Kidney (tissue), 14 donors: ENCODE results near the gene JOSD2. TPM values are rescaled to one million over a fixed set of nuclear protein-coding genes. Genes with fewer than 3 reads are reported as not detected.
"Not testable (repeated sequence)": the region's sequence is repeated elsewhere in the genome, so short reads cannot be mapped to it uniquely, and the experiment has no call there.

ENCODE experiments used
- DNase-seq, 5 donors: peaks; one replicate each; pipeline ENCODE4 v3.0.0-alpha.2; 2013 to 2020
- FAIRE-seq: peaks from 2 replicates; lab custom pipeline; 2012; peaks lifted over from hg19 to GRCh38; lab: Jason Lieb, UNC
- H3K27ac ChIP-seq, 2 donors: one replicate each; pipeline ENCODE4 v1.7.0; 2013; ENCODE audit warnings: low read depth in 2 of 2, low read length in 2 of 2, inconsistent platforms in 1 of 2
- H3K27me3 ChIP-seq: one replicate; pipeline ENCODE4 v1.7.1; 2013; ENCODE audit warnings: low read length, inconsistent platforms; ENCODE audit not compliant: control insufficient read depth, insufficient read depth
- H3K36me3 ChIP-seq, 3 donors: one replicate each; pipeline versions ENCODE4 v1.7.0 to v1.7.1; 2013; ENCODE audit warnings: low read length in 3 of 3, control low read depth in 1 of 3, inconsistent platforms in 1 of 3; ENCODE audit not compliant: insufficient read depth in 3 of 3, control insufficient read depth in 2 of 3
- H3K4me1 ChIP-seq, 3 donors: one replicate each; pipeline versions ENCODE4 v1.7.0 to v1.7.1; 2013; ENCODE audit warnings: low read length in 3 of 3, inconsistent platforms in 1 of 3, low read depth in 1 of 3; ENCODE audit not compliant: control insufficient read depth in 2 of 3, insufficient read depth in 2 of 3
- H3K4me3 ChIP-seq, 3 donors: one replicate each; pipeline versions ENCODE4 v1.7.0 to v1.8.1; 2013; ENCODE audit warnings: low read length in 3 of 3, control low read depth in 1 of 3, inconsistent platforms in 1 of 3
- H3K9ac ChIP-seq, 3 donors: one replicate each; pipeline versions ENCODE4 v1.7.0 to v1.7.1; 2013; ENCODE audit warnings: low read length in 3 of 3, control low read depth in 1 of 3, inconsistent platforms in 1 of 3
- H3K9me3 ChIP-seq, 3 donors: one replicate each; pipeline versions ENCODE4 v1.7.0 to v1.7.1; 2013; ENCODE audit warnings: low read length in 3 of 3, control low read depth in 1 of 3, inconsistent platforms in 1 of 3; ENCODE audit not compliant: control insufficient read depth in 2 of 3, insufficient read depth in 1 of 3
- CTCF ChIP-seq: IDR thresholded peaks from 3 replicates; pipeline ENCODE4 v1.5.1; 2012; ENCODE audit warnings: mild to moderate bottlenecking, moderate library complexity, borderline replicate concordance; ENCODE audit not compliant: insufficient read depth; ENCODE audit errors: extremely low read depth
- intact Hi-C: fragments of 100-400 bp; cut with DNase I; formaldehyde crosslinking; loops from one replicate; pipeline ENCODE4 v1.11.1; 2022
- polyA plus RNA-seq: library from polyadenylated mRNA; stranded (reverse); fragments of 350-450 nt; fragmentation: Illumina TruSeq; extraction: RNeasy Lipid Tissue Mini Kit (QIAGEN cat#74804); gene quantifications from one replicate; pipeline ENCODE4 v1.2.3, GENCODE V29; 2014; ENCODE audit warnings: low read depth, low replicate concordance; ENCODE audit not compliant: insufficient read depth
- total RNA-seq: library from RNA; stranded (reverse); fragmentation: NEBNext Ultra II Directional; extraction: Animal tissue kit (Norgen Biotek cat#: 25700); gene quantifications from one replicate; pipeline ENCODE4 v1.2.1, GENCODE V29; 2021
- donor health status: control.
- donor health status: control.
- donor health status: control.
- donor health status: control.
- donor health status: control.
- donor health status: DM: yes; HTN: yes; CAD: no.
- donor health status: Normal renal cell carcinoma (clear cell type).

Gene JOSD2
- total and polyA plus RNA-seq, 2 donors from 2014 or later, result 31.7 to 73.7 TPM

GRCh38 chr19:50475101-50475568 is 35.9 kb downstream of the JOSD2 start:
- FAIRE-seq, result no peak
- Histone ChIP-seq H3K4me1 (peaks cover 0 to 9% (median 0%) of the 10 kb centered on the region in 3 donors), H3K9me3 (no peaks in the 10 kb centered on the region), H3K27me3 (no peaks in the 10 kb centered on the region), H3K4me3 (no peak overlapping the region), H3K36me3 (peaks cover 0 to 11% (median 10%) of the 10 kb centered on the region in 3 donors), H3K27ac (no peak overlapping the region), H3K9ac (no peak overlapping the region)
- intact Hi-C loops, result no loop called here
- peak in 2 of 5 donors; percentile 71 to 82 for DNase-seq
- no peak for TF ChIP-seq CTCF

- H3K9me3 ChIP-seq, H3K4me1 ChIP-seq, H3K27me3 ChIP-seq, FAIRE-seq, H3K4me3 ChIP-seq, intact Hi-C loops, H3K36me3 ChIP-seq, H3K9ac ChIP-seq, H3K27ac ChIP-seq: not testable (repeated sequence)
- peak in 1 of 5 donors; percentile 41 for DNase-seq
Measured at GRCh38 chr19:50473336-50473735, 37.7 kb downstream of the JOSD2 start.

GRCh38 chr19:50468818-50469217 is 42.2 kb downstream of the JOSD2 start:
- FAIRE-seq, result no peak
- H3K36me3 ChIP-seq, result no peaks in the 10 kb centered on the region
- no peaks in the 10 kb centered on the region for H3K9me3 ChIP-seq
- peaks cover 0 to 2% (median 0%) of the 10 kb centered on the region in 3 donors for H3K4me1 ChIP-seq
- H3K27ac ChIP-seq, result no peak overlapping the region
- intact Hi-C loops, result loop anchor here (10.0 kb wide), 1 partner anchor 104 kb away; the partner anchor contains the start of gene NAPSA
- H3K27me3 ChIP-seq, result no peaks in the 10 kb centered on the region
- H3K4me3 ChIP-seq, result no peak overlapping the region
- no peak overlapping the region for H3K9ac ChIP-seq
- TF ChIP-seq CTCF, result no peak
- DNase-seq, result peak in 1 of 5 donors; percentile 37

- no peak for TF ChIP-seq CTCF
- DNase-seq (peak in 1 of 5 donors; percentile 69), FAIRE-seq (no peak)
- intact Hi-C loops, result loop anchor here (10.0 kb wide), 1 partner anchor 103 kb away; the partner anchor contains the start of gene NAPSA
- Histone ChIP-seq H3K4me1 (peaks cover 0 to 2% (median 0%) of the 10 kb centered on the region in 3 donors), H3K27ac (no peak overlapping the region), H3K4me3 (no peak overlapping the region), H3K27me3 (no peaks in the 10 kb centered on the region), H3K36me3 (no peaks in the 10 kb centered on the region), H3K9me3 (no peaks in the 10 kb centered on the region), H3K9ac (no peak overlapping the region)
Measured at GRCh38 chr19:50467566-50467965, 43.4 kb downstream of the JOSD2 start.
